DND-41 (cell line): Measurements from ENCODE around the gene NDUFB6.

Experiments used
- ATAC-seq: fragments of 200-7000 bp; cut with Tn5 transposase; 3 replicates; pipeline ENCODE4 v1.9.1; 2021; ENCODE audit warnings: low read depth; ENCODE audit not compliant: insufficient read depth
- DNase-seq: peaks from one replicate; pipeline ENCODE4 v3.0.0-alpha.2; 2020
- H2AFZ ChIP-seq: 2 replicates; pipeline ENCODE4 v1.6.0; 2012; ENCODE audit warnings: low read depth, low read length
- H3K27ac ChIP-seq: 2 replicates; pipeline ENCODE4 v1.5.1; 2012; ENCODE audit warnings: low read length, inconsistent platforms
- H3K27me3 ChIP-seq: fragments of 200-600 bp; sonication (generic); 2 replicates; pipeline ENCODE4 v1.6.0; 2012; ENCODE audit warnings: low read length, mild to moderate bottlenecking, inconsistent platforms; ENCODE audit not compliant: insufficient read depth, poor library complexity
- H3K36me3 ChIP-seq: 2 replicates; pipeline ENCODE4 v1.5.1; 2012; ENCODE audit warnings: low read length, inconsistent platforms; ENCODE audit not compliant: insufficient read depth
- H3K4me1 ChIP-seq: 2 replicates; pipeline ENCODE4 v1.5.1; 2012; ENCODE audit warnings: mild to moderate bottlenecking, low read length; ENCODE audit not compliant: insufficient read depth
- H3K4me2 ChIP-seq: 2 replicates; pipeline ENCODE4 v1.6.0; 2012; ENCODE audit warnings: mild to moderate bottlenecking, moderate library complexity, low read length, inconsistent platforms; ENCODE audit not compliant: insufficient read depth
- H3K4me3 ChIP-seq, 2 experiments: fragments of 200-600 bp in 1 of 2; shearing (Covaris generic) in 1 of 2; 2 replicates each; pipeline ENCODE4 v1.5.1; 2012 to 2016; ENCODE audit warnings: inconsistent platforms in 2 of 2, low read length in 2 of 2, mild to moderate bottlenecking in 2 of 2, low read depth in 1 of 2, moderate library complexity in 1 of 2
- H3K79me2 ChIP-seq: 2 replicates; pipeline ENCODE4 v1.6.0; 2012; ENCODE audit warnings: low read length, inconsistent platforms; ENCODE audit not compliant: insufficient read depth
- H3K9ac ChIP-seq: 2 replicates; pipeline ENCODE4 v1.6.0; 2012; ENCODE audit warnings: low read depth, mild to moderate bottlenecking, inconsistent platforms, low read length, moderate library complexity
- H3K9me3 ChIP-seq: 2 replicates; pipeline ENCODE4 v1.5.1; 2012; ENCODE audit warnings: low read length, moderate library complexity, mild to moderate bottlenecking, inconsistent platforms; ENCODE audit not compliant: insufficient read depth, severe bottlenecking
- H4K20me1 ChIP-seq: 2 replicates; pipeline ENCODE4 v1.6.0; 2012; ENCODE audit warnings: low read length; ENCODE audit not compliant: insufficient read depth
- EZH2 ChIP-seq: IDR thresholded peaks from 3 replicates; pipeline ENCODE4 v1.6.1; 2012; ENCODE audit warnings: borderline replicate concordance, low read depth, mild to moderate bottlenecking, moderate library complexity, low read length, inconsistent platforms; ENCODE audit not compliant: severe bottlenecking
- TF ChIP-seq, protein P1 (sequence below): IDR thresholded peaks from 2 replicates; pipeline ENCODE4 v1.5.1; 2012; ENCODE audit warnings: borderline replicate concordance, low read length, moderate library complexity, mild to moderate bottlenecking; ENCODE audit not compliant: poor library complexity, severe bottlenecking; ENCODE audit errors: extremely low read depth

Gene NDUFB6

DNA sequence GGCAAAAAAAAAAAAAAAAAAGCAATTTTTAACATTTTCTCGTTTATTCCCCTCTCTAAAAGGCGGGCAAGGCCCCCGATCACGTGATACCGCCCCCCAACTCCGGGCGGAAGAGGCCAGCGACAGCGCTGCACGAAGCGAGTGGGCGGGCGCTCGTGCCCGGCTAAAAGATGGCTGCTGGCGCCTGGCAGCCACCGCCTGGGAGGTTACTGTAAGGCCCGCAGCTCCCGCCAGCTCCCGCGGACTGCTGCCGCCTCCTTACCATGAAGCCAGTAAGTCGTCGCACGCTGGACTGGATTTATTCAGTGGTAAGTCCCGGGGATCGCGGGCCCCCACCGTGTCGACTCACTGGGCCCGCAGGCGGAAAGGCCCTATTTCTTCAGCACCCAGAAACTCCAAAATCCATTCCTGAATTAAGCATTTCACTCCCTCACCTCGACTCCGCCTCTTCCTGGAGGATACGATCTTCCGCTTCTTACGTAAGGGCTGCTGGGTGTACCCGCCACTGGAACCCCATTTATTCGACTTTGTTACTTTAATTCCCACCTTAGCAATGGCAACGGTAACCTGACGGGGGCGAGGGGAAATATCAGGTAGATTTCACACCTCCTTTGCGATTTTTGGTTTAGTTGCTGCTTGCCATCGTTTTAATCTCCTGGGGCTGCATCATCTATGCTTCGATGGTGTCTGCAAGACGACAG, 20.6 kb downstream of the NDUFB6 start, which contains the start of the genes SMIM27 and TOPORS:
Gene SMIM27, plus strand, starts transcription at position 156 of the 701 bp plus-strand sequence. Its CDS starts 108 bp downstream, at position 264.
Gene TOPORS, minus strand, starts transcription at position 415 of the 701 bp plus-strand sequence. Its CDS starts 150 bp downstream, at position 265.
- no peak for TF ChIP-seq EZH2
- TF ChIP-seq, protein P1, sequence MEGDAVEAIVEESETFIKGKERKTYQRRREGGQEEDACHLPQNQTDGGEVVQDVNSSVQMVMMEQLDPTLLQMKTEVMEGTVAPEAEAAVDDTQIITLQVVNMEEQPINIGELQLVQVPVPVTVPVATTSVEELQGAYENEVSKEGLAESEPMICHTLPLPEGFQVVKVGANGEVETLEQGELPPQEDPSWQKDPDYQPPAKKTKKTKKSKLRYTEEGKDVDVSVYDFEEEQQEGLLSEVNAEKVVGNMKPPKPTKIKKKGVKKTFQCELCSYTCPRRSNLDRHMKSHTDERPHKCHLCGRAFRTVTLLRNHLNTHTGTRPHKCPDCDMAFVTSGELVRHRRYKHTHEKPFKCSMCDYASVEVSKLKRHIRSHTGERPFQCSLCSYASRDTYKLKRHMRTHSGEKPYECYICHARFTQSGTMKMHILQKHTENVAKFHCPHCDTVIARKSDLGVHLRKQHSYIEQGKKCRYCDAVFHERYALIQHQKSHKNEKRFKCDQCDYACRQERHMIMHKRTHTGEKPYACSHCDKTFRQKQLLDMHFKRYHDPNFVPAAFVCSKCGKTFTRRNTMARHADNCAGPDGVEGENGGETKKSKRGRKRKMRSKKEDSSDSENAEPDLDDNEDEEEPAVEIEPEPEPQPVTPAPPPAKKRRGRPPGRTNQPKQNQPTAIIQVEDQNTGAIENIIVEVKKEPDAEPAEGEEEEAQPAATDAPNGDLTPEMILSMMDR, result peak; percentile 5
- Histone ChIP-seq H3K4me1 (peaks cover 38% of the 10 kb centered on the region), H3K79me2 (peaks cover 89% of the 10 kb centered on the region), H3K27ac (peak within 1 kb of the TSS; percentile 93), H3K9ac (peak within 1 kb of the TSS; percentile 89), H2AFZ (peak within 1 kb of the TSS; percentile 89), H3K4me2 (peak within 1 kb of the TSS; percentile 71), H3K9me3 (no peaks in the 10 kb centered on the region), H3K36me3 (peaks cover 13% of the 10 kb centered on the region), H4K20me1 (peaks cover 25% of the 10 kb centered on the region), H3K4me3 (peak within 1 kb of the TSS; percentile 68 to 83), H3K27me3 (no peaks in the 10 kb centered on the region)
- peak; percentile 89 for DNase-seq
- peak; percentile 73 for ATAC-seq

DNA sequence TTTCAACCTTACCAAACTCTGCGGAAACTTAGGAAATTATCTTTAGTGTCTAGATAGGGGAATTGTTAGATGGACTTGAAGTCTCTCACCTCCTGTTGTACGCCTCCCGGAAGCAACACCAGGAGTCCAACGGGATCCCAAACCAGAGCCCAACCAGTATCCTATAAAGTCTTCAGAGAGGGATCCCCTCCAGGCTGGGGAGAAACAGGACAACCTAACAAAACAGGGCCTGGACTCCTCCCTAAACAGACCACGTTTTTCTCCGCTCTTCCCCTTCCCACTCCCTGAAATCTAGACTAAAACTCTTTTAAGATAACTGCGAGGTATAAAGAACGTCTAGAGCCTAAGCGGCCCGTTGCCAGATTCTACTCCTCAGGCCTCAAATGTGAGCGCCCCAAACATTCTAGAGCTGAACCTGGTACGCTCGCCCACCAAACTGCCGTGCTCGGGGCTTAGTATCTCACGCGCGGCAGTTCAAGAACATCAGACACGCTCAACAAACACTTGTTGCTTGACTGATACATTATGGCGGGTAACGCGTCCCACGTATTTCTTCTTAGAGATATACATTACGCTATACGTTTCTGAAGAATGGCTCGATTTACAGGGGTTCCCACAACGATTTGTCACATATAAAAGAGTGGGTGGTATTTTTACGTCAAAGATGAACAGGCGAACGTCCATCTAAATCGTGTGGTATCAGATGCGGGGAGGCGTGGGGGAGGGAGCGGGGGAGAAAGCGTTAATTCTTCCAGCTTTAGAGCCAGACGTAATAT, 21.5 kb downstream of the NDUFB6 start:
- Histone ChIP-seq H3K4me3 (peak overlapping the region; percentile 68 to 83), H3K4me2 (peak overlapping the region; percentile 71), H3K9me3 (no peaks in the 10 kb centered on the region), H2AFZ (peak overlapping the region; percentile 89), H3K4me1 (peaks cover 43% of the 10 kb centered on the region), H3K27me3 (no peaks in the 10 kb centered on the region), H3K27ac (peak overlapping the region; percentile 93), H3K36me3 (peaks cover 13% of the 10 kb centered on the region), H3K9ac (peak overlapping the region; percentile 89), H4K20me1 (peaks cover 30% of the 10 kb centered on the region), H3K79me2 (peaks cover 96% of the 10 kb centered on the region)
- TF ChIP-seq EZH2, result no peak
- TF ChIP-seq, protein P1, result no peak
- DNase-seq (peak; percentile 53), ATAC-seq (peak; percentile 6)

DNA sequence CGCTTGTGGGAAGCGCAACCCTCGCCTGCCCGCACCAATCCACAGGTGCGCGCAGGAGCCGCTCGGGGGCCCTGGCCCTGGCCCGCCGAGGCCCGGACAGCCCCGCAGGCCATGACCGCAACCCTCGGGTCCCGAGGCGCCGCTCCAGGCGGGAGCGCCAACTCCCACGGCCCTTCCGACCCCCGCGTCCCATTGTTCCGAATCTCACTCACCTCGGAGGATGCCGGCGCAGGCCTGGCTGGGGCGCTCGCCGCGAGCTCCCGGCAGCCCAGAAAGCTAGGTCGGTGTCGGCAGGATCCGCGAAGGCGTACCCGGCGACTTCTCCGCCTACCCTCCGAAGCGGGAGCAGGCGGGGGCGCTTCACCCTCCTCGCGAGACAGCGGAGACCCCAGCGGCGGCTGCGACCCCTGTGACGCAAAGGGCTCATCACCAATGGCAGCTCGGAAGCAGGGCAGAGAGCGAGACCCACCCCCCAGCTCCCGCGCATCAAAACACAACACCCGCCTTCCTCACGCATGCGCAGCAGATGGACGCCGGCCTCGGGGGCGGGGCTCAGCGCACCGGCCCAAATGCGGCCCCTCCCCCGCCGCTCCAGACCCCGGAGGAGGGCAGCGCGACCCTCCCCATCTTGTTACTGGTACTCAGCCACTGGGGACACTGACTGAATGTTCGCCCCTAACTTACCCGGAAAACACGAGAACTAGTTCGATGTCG, 22.2 kb downstream of the NDUFB6 start:
- H3K9ac ChIP-seq, result peak overlapping the region; percentile 89
- peaks cover 36% of the 10 kb centered on the region for H4K20me1 ChIP-seq
- H3K27me3 ChIP-seq, result no peaks in the 10 kb centered on the region
- H3K79me2 ChIP-seq, result peaks cover 96% of the 10 kb centered on the region
- peak overlapping the region; percentile 68 to 83 for H3K4me3 ChIP-seq
- H2AFZ ChIP-seq, result peak overlapping the region; percentile 89
- no peaks in the 10 kb centered on the region for H3K9me3 ChIP-seq
- H3K27ac ChIP-seq, result peak overlapping the region; percentile 93
- peak overlapping the region; percentile 73 for H3K4me2 ChIP-seq
- no peak for TF ChIP-seq EZH2
- TF ChIP-seq, protein P1, result peak; percentile 33
- DNase-seq (peak; percentile 98), ATAC-seq (peak; percentile 85)
- peaks cover 16% of the 10 kb centered on the region for H3K36me3 ChIP-seq
- H3K4me1 ChIP-seq, result peaks cover 43% of the 10 kb centered on the region
